ENCODE measurements around the gene MAN2A2.

Gene MAN2A2

DNA sequence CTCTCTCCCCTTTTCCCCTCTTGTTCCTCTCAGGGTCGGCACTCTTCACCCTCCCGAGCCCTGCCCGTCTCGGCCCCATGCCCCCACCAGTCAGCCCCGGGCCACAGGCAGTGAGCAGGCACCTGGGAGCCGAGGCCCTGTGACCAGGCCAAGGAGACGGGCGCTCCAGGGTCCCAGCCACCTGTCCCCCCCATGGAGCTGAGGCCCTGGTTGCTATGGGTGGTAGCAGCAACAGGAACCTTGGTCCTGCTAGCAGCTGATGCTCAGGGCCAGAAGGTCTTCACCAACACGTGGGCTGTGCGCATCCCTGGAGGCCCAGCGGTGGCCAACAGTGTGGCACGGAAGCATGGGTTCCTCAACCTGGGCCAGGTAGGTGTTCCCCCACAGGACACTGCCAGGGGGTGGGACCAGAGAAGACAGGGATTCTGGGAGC is 27.5 kb upstream of the MAN2A2 start:
- TF ChIP-seq, protein P1, sequence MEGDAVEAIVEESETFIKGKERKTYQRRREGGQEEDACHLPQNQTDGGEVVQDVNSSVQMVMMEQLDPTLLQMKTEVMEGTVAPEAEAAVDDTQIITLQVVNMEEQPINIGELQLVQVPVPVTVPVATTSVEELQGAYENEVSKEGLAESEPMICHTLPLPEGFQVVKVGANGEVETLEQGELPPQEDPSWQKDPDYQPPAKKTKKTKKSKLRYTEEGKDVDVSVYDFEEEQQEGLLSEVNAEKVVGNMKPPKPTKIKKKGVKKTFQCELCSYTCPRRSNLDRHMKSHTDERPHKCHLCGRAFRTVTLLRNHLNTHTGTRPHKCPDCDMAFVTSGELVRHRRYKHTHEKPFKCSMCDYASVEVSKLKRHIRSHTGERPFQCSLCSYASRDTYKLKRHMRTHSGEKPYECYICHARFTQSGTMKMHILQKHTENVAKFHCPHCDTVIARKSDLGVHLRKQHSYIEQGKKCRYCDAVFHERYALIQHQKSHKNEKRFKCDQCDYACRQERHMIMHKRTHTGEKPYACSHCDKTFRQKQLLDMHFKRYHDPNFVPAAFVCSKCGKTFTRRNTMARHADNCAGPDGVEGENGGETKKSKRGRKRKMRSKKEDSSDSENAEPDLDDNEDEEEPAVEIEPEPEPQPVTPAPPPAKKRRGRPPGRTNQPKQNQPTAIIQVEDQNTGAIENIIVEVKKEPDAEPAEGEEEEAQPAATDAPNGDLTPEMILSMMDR (IDR thresholded peaks at IDR 0.05; ENCODE audit: extremely low read depth, insufficient read depth, missing control alignments): no peak
- no peak for DNase-seq (ENCODE audit: low spot score)
- in situ Hi-C loops (cut with MboI; ENCODE audit: low pct_unique_long_range_greater_than_20kb, low sequenced_read_pairs, unreplicated experiment): loop anchor here (25.0 kb wide), 1 partner anchor 563 kb away; no protein-coding TSS in a partner anchor

GRCh38 chr15:90876046-90876445 is 27.1 kb upstream of the MAN2A2 start:
- DNase-seq (ENCODE audit: low spot score): no peak
- in situ Hi-C loops (cut with MboI; ENCODE audit: low pct_unique_long_range_greater_than_20kb, low sequenced_read_pairs, unreplicated experiment): loop anchor here (25.0 kb wide), 1 partner anchor 564 kb away; no protein-coding TSS in a partner anchor
- TF ChIP-seq, protein P1 (IDR thresholded peaks at IDR 0.05; ENCODE audit: extremely low read depth, insufficient read depth, missing control alignments): no peak

DNA sequence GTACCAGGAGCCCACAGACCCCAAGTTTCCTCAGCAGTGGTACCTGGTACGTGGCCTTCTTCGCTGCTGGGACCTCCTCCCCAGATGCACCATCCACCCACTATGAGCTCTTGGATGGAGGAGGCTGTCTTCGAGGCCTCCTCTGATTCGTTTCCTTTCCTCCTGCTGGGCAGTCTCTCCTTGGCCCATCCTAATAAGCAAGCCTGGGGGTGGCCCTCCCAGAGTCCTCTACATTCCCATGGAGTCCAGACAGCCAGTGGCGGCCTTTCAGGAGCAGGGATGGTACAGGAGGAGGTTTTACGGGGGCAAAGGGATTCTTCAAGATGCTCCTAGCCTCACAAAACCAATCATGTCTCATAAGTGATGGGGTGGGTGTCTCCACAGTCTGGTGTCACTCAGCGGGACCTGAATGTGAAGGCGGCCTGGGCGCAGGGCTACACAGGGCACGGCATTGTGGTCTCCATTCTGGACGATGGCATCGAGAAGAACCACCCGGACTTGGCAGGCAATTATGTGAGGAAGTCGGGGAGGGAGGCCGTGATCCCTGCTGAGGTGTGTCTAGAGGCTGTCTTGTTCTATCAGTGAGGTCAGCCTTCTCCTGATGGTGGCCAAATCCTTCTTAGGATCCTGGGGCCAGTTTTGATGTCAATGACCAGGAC is 26.5 kb upstream of the MAN2A2 start:
- DNase-seq (ENCODE audit: low spot score): no peak
- in situ Hi-C loops (cut with MboI; ENCODE audit: low pct_unique_long_range_greater_than_20kb, low sequenced_read_pairs, unreplicated experiment): loop anchor here (25.0 kb wide), 1 partner anchor 564 kb away; no protein-coding TSS in a partner anchor
- TF ChIP-seq, protein P1 (IDR thresholded peaks at IDR 0.05; ENCODE audit: extremely low read depth, insufficient read depth, missing control alignments): no peak

DNA sequence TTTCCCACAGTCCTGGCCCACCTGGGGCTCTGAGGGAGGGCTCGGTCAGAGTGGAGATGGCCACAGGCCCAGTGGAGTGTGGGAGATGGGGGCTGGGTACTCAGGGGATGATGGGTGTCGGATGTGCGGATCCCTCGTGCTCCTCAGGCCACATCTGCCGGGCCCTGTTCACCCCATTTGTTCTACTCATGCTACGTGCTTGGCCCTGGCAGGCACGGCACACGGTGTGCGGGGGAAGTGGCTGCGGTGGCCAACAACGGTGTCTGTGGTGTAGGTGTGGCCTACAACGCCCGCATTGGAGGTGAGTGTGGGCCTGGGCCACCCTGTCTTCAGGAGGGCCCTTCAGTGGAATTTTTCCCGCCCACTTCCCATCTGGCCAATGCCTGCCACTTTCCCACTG is 25.8 kb upstream of the MAN2A2 start:
- in situ Hi-C loops (cut with MboI; ENCODE audit: low pct_unique_long_range_greater_than_20kb, low sequenced_read_pairs, unreplicated experiment): loop anchor here (25.0 kb wide), 1 partner anchor 565 kb away; no protein-coding TSS in a partner anchor
- TF ChIP-seq, protein P1 (IDR thresholded peaks at IDR 0.05; ENCODE audit: extremely low read depth, insufficient read depth, missing control alignments): no peak
- no peak for DNase-seq (ENCODE audit: low spot score)

DNA sequence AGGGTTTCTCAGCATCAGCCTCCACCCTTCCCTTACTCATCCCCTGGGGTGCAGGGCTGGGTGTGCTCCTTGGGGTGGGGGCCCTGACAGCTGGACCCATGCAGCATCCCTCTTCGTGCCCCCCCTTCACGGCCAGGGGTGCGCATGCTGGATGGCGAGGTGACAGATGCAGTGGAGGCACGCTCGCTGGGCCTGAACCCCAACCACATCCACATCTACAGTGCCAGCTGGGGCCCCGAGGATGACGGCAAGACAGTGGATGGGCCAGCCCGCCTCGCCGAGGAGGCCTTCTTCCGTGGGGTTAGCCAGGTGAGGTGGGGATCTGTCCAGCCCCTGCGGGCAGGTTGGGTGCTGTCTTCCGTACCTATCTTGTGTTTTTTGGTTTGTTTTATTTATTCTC is 25.1 kb upstream of the MAN2A2 start:
- in situ Hi-C loops (cut with MboI; ENCODE audit: low pct_unique_long_range_greater_than_20kb, low sequenced_read_pairs, unreplicated experiment): loop anchor here (25.0 kb wide), 1 partner anchor 566 kb away; no protein-coding TSS in a partner anchor

DNA sequence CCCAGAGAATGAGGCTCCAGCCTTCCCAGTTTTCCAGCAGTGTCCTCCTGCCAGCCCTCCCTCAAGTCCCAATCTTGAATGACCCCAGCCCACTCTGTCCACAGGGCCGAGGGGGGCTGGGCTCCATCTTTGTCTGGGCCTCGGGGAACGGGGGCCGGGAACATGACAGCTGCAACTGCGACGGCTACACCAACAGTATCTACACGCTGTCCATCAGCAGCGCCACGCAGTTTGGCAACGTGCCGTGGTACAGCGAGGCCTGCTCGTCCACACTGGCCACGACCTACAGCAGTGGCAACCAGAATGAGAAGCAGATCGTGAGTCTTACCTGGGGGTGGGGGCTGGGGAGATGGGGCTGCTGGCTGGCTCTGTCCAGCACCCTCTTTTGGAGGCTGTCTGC is 24.4 kb upstream of the MAN2A2 start:
- TF ChIP-seq, protein P1 (IDR thresholded peaks at IDR 0.05; ENCODE audit: extremely low read depth, insufficient read depth, missing control alignments): no peak
- no peak for DNase-seq (ENCODE audit: low spot score)
- in situ Hi-C loops (cut with MboI; ENCODE audit: low pct_unique_long_range_greater_than_20kb, low sequenced_read_pairs, unreplicated experiment): loop anchor here (25.0 kb wide), 1 partner anchor 566 kb away; no protein-coding TSS in a partner anchor

More for the DNA sequence above, 25.1 kb upstream of the MAN2A2 start:
- no peak for DNase-seq (ENCODE audit: low spot score)
- TF ChIP-seq, protein P1 (IDR thresholded peaks at IDR 0.05; ENCODE audit: extremely low read depth, insufficient read depth, missing control alignments): no peak

Measured in GM13977 (cell line).